ENCODE results near the gene GPR68.
"Not testable (repeated sequence)": the region's sequence is repeated elsewhere in the genome, so short reads cannot be mapped to it uniquely, and the experiment has no call there.

The GPR68 gene

GRCh38 chr14:91228112-91229004, 16.1 kb downstream of the GPR68 start:
- peak; percentile 80 for DNase-seq (ENCODE audit: low read depth)

- DNase-seq (ENCODE audit: low read depth): no peak
These were observed 17.3 kb downstream of the GPR68 start for GRCh38 chr14:91227183-91227628.

GRCh38 chr14:91226360-91226759, 18.1 kb downstream of the GPR68 start:
- not testable (repeated sequence) for DNase-seq (ENCODE audit: low read depth)

- DNase-seq (ENCODE audit: low read depth): no peak
These were observed 19.5 kb downstream of the GPR68 start for GRCh38 chr14:91225025-91225424.

- no peak for DNase-seq (ENCODE audit: low read depth)
These were observed 21.3 kb downstream of the GPR68 start for GRCh38 chr14:91223028-91223783.

GRCh38 chr14:91221270-91221669, 23.2 kb downstream of the GPR68 start:
- no peak for DNase-seq (ENCODE audit: low read depth)

GRCh38 chr14:91220581-91221000, 23.9 kb downstream of the GPR68 start:
- no peak for DNase-seq (ENCODE audit: low read depth)

GRCh38 chr14:91219517-91220389, 24.8 kb downstream of the GPR68 start:
- DNase-seq (ENCODE audit: low read depth): no peak

GRCh38 chr14:91218014-91218413, 26.5 kb downstream of the GPR68 start:
- no peak for DNase-seq (ENCODE audit: low read depth)

GRCh38 chr14:91216731-91217226, 27.7 kb downstream of the GPR68 start:
- no peak for DNase-seq (ENCODE audit: low read depth)

GRCh38 chr14:91215381-91215780, 29.1 kb downstream of the GPR68 start:
- no peak for DNase-seq (ENCODE audit: low read depth)

GRCh38 chr14:91214306-91214705, 30.2 kb downstream of the GPR68 start:
- DNase-seq (ENCODE audit: low read depth): no peak

- no peak for DNase-seq (ENCODE audit: low read depth)
These were observed 33.5 kb downstream of the GPR68 start for GRCh38 chr14:91211017-91211416.

- no peak for DNase-seq (ENCODE audit: low read depth)
These were observed 37.5 kb downstream of the GPR68 start for GRCh38 chr14:91207008-91207407.

- no peak for DNase-seq (ENCODE audit: low read depth)
These were observed 39.0 kb downstream of the GPR68 start for GRCh38 chr14:91205459-91205858.

- no peak for DNase-seq (ENCODE audit: low read depth)
These were observed 39.8 kb downstream of the GPR68 start for GRCh38 chr14:91204657-91205056.

GRCh38 chr14:91202234-91202974, 42.1 kb downstream of the GPR68 start:
- DNase-seq (ENCODE audit: low read depth): no peak

- not testable (repeated sequence) for DNase-seq (ENCODE audit: low read depth)
These were observed 43.7 kb downstream of the GPR68 start for GRCh38 chr14:91200802-91201201.

GRCh38 chr14:91197631-91198030, 46.9 kb downstream of the GPR68 start:
- no peak for DNase-seq (ENCODE audit: low read depth)

GRCh38 chr14:91195881-91196280, 48.6 kb downstream of the GPR68 start:
- DNase-seq (ENCODE audit: low read depth): no peak

GRCh38 chr14:91193069-91193468, 51.4 kb downstream of the GPR68 start:
- DNase-seq (ENCODE audit: low read depth): no peak
